ENCODE measurements around the gene UROC1. TPM values are rescaled to one million over a fixed set of nuclear protein-coding genes. Genes with fewer than 3 reads are reported as not detected.

The UROC1 gene
- total and polyA plus RNA-seq, 2 of the 13 experiments (the other 11 are each of a cell fraction or from before 2014, with no cell fraction given): 0.71 to 1.3 TPM

DNA sequence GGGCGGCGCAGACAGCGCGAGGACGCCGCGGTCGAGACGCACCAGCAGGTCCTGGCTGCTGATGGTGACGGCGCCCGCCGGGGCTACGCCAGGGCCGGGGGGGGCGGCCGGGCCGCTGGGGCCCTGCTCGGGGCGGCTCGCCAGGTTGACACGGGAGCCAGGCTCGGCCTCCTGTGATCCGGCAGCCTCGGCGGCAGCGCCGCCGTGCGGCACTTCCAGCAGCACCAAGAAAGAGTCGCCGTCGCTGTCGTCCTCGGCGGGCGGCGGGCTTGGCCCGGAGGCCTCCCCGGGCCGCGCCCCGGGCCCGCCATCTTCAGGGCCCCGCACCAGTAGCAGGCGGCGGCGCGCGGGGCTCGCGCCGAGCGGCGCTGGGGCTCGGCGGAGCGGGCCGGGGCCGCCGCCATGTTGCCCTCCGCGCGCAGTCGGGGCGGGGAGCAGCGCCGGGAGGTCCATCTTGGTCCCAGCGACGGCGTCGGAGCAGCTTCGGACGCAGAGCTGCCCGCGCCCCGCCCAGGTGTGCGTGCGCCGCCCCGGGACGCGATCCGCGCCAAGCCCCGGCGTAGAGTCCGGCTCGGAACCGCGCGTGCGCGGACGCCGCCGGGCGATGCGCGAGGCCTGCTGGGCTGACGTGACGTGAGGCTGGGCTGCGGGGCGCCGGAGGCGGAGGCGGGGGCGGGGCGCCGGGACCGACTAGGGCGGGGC lies 42.0 kb downstream of the UROC1 start, which contains the start of gene ZXDC (continued):
- TF ChIP-seq, protein P1, sequence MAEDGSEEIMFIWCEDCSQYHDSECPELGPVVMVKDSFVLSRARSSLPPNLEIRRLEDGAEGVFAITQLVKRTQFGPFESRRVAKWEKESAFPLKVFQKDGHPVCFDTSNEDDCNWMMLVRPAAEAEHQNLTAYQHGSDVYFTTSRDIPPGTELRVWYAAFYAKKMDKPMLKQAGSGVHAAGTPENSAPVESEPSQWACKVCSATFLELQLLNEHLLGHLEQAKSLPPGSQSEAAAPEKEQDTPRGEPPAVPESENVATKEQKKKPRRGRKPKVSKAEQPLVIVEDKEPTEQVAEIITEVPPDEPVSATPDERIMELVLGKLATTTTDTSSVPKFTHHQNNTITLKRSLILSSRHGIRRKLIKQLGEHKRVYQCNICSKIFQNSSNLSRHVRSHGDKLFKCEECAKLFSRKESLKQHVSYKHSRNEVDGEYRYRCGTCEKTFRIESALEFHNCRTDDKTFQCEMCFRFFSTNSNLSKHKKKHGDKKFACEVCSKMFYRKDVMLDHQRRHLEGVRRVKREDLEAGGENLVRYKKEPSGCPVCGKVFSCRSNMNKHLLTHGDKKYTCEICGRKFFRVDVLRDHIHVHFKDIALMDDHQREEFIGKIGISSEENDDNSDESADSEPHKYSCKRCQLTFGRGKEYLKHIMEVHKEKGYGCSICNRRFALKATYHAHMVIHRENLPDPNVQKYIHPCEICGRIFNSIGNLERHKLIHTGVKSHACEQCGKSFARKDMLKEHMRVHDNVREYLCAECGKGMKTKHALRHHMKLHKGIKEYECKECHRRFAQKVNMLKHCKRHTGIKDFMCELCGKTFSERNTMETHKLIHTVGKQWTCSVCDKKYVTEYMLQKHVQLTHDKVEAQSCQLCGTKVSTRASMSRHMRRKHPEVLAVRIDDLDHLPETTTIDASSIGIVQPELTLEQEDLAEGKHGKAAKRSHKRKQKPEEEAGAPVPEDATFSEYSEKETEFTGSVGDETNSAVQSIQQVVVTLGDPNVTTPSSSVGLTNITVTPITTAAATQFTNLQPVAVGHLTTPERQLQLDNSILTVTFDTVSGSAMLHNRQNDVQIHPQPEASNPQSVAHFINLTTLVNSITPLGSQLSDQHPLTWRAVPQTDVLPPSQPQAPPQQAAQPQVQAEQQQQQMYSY (CRISPR knock-in tag; IDR thresholded peaks at IDR 0.05): peak; percentile 88
- TF ChIP-seq SMYD3 (CRISPR knock-in tag; IDR thresholded peaks at IDR 0.05) (no peak), CHD4 (IDR thresholded peaks at IDR 0.05; ENCODE audit: borderline replicate concordance, low read length) (no peak), ZHX1 (CRISPR knock-in tag; IDR thresholded peaks at IDR 0.05; ENCODE audit: low read depth) (peak; percentile 72; the same call in 1 of the 2 replicates), ZFP36L2 (CRISPR knock-in tag; IDR thresholded peaks at IDR 0.05) (no peak), MYPOP (CRISPR knock-in tag; IDR thresholded peaks at IDR 0.05) (0 out of 2 replicates have a peak, but pooled peaks have one; percentile 6), ZFX (CRISPR knock-in tag; IDR thresholded peaks at IDR 0.05; ENCODE audit: low read depth) (peak; percentile 68; the same call in 1 of the 2 replicates), ZNF260 (CRISPR knock-in tag; IDR thresholded peaks at IDR 0.05; ENCODE audit: borderline replicate concordance, low read depth) (no peak), ZNF644 (CRISPR knock-in tag; IDR thresholded peaks at IDR 0.05; ENCODE audit: low read depth) (no peak), ZNF274 (CRISPR knock-in tag; IDR thresholded peaks at IDR 0.05) (no peak), PBX2 (CRISPR knock-in tag; IDR thresholded peaks at IDR 0.05) (no peak)
- TF ChIP-seq, protein P2, sequence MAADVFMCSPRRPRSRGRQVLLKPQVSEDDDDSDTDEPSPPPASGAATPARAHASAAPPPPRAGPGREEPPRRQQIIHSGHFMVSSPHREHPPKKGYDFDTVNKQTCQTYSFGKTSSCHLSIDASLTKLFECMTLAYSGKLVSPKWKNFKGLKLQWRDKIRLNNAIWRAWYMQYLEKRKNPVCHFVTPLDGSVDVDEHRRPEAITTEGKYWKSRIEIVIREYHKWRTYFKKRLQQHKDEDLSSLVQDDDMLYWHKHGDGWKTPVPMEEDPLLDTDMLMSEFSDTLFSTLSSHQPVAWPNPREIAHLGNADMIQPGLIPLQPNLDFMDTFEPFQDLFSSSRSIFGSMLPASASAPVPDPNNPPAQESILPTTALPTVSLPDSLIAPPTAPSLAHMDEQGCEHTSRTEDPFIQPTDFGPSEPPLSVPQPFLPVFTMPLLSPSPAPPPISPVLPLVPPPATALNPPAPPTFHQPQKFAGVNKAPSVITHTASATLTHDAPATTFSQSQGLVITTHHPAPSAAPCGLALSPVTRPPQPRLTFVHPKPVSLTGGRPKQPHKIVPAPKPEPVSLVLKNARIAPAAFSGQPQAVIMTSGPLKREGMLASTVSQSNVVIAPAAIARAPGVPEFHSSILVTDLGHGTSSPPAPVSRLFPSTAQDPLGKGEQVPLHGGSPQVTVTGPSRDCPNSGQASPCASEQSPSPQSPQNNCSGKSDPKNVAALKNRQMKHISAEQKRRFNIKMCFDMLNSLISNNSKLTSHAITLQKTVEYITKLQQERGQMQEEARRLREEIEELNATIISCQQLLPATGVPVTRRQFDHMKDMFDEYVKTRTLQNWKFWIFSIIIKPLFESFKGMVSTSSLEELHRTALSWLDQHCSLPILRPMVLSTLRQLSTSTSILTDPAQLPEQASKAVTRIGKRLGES (CRISPR knock-in tag; IDR thresholded peaks at IDR 0.05; ENCODE audit: borderline replicate concordance): no peak; the same call in 1 of the 2 replicates
- TF ChIP-seq, protein P3, sequence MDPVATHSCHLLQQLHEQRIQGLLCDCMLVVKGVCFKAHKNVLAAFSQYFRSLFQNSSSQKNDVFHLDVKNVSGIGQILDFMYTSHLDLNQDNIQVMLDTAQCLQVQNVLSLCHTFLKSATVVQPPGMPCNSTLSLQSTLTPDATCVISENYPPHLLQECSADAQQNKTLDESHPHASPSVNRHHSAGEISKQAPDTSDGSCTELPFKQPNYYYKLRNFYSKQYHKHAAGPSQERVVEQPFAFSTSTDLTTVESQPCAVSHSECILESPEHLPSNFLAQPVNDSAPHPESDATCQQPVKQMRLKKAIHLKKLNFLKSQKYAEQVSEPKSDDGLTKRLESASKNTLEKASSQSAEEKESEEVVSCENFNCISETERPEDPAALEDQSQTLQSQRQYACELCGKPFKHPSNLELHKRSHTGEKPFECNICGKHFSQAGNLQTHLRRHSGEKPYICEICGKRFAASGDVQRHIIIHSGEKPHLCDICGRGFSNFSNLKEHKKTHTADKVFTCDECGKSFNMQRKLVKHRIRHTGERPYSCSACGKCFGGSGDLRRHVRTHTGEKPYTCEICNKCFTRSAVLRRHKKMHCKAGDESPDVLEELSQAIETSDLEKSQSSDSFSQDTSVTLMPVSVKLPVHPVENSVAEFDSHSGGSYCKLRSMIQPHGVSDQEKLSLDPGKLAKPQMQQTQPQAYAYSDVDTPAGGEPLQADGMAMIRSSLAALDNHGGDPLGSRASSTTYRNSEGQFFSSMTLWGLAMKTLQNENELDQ (CRISPR knock-in tag; IDR thresholded peaks at IDR 0.05; ENCODE audit: borderline replicate concordance): no peak
